ENCODE results near the gene EGFL8. TPM values are rescaled to one million over a fixed set of nuclear protein-coding genes. Genes with fewer than 3 reads are reported as not detected.

The EGFL8 gene
- total RNA-seq, 1 donor from 2014 or later = 1.3 TPM

Other genes starting within 250 kb of the EGFL8 start
- gene C2, start 236.9 kb upstream of the EGFL8 start, total RNA-seq = 1.7 TPM in 1 of 2 replicates, not detected in the other
- 24.3 and 32.7 TPM in 2 replicates for gene CFB, start 218.5 kb upstream of the EGFL8 start, total RNA-seq
- 92.3 and 146 TPM in 2 replicates for gene NELFE, start 205.6 kb upstream of the EGFL8 start, total RNA-seq
- gene SKIC2, start 205.4 kb upstream of the EGFL8 start, total RNA-seq = 46.5 and 47.3 TPM in 2 replicates
- 10.6 and 16.9 TPM in 2 replicates for gene DXO, start 192.5 kb upstream of the EGFL8 start, total RNA-seq
- 1.6 and 42.4 TPM in 2 replicates for gene C4A, start 182.5 kb upstream of the EGFL8 start, total RNA-seq
- 0.35 and 32.2 TPM in 2 replicates for gene C4B, start 149.8 kb upstream of the EGFL8 start, total RNA-seq
- gene CYP21A2, start 126.2 kb upstream of the EGFL8 start, total RNA-seq = 0.20 TPM in 1 of 2 replicates, not detected in the other
- gene TNXB, start 55.3 kb upstream of the EGFL8 start, total RNA-seq = 0.75 TPM in 1 of 2 replicates, not detected in the other
- 16.5 and 26.2 TPM in 2 replicates for gene ATF6B, start 36.3 kb upstream of the EGFL8 start, total RNA-seq
- gene FKBPL, start 34.3 kb upstream of the EGFL8 start, total RNA-seq = 5.6 and 7.6 TPM in 2 replicates
- gene PRRT1, start 12.7 kb upstream of the EGFL8 start, total RNA-seq = not detected in 2 replicates
- 10.4 and 48.7 TPM in 2 replicates for gene PPT2, start 10.5 kb upstream of the EGFL8 start, total RNA-seq
- gene AGPAT1, start 11.5 kb downstream of the EGFL8 start, total RNA-seq = 9.9 and 30.8 TPM in 2 replicates
- gene RNF5, start 13.8 kb downstream of the EGFL8 start, total RNA-seq = 58.8 and 80.2 TPM in 2 replicates
- 0.60 TPM in 1 of 2 replicates, not detected in the other for gene AGER, start 19.7 kb downstream of the EGFL8 start, total RNA-seq
- gene PBX2, start 25.6 kb downstream of the EGFL8 start, total RNA-seq = 32.0 and 55.9 TPM in 2 replicates
- gene GPSM3, start 28.0 kb downstream of the EGFL8 start, total RNA-seq = 0.40 and 1.9 TPM in 2 replicates
- 0.52 and 0.85 TPM in 2 replicates for gene NOTCH4, start 59.5 kb downstream of the EGFL8 start, total RNA-seq
- not detected in 2 replicates for gene TSBP1, start 207.3 kb downstream of the EGFL8 start, total RNA-seq
- gene BTNL2, start 242.6 kb downstream of the EGFL8 start, total RNA-seq = not detected in 2 replicates

Data from renal cortical epithelial cell (primary cell).